ENCODE measurements around the gene BACE2.
"Not testable (repeated sequence)": the region's sequence is repeated elsewhere in the genome, so short reads cannot be mapped to it uniquely, and the experiment has no call there.

BACE2 gene

DNA sequence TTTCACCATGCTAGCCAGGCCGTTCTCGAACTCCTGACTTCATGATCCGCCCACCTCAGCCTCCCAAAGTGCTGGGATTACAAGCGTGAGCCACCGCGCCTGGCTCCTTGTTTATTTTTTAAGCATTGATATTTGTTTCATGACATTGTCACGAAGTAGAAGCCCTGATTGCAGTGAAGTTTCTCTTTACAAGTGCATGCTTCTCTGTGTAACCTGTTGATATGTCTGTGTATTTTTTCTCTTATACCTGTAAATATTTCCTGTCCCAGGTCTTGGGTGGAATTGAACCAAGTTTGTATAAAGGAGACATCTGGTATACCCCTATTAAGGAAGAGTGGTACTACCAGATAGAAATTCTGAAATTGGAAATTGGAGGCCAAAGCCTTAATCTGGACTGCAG, 75.1 kb downstream of the BACE2 start:
- DNase-seq = no peak

DNA sequence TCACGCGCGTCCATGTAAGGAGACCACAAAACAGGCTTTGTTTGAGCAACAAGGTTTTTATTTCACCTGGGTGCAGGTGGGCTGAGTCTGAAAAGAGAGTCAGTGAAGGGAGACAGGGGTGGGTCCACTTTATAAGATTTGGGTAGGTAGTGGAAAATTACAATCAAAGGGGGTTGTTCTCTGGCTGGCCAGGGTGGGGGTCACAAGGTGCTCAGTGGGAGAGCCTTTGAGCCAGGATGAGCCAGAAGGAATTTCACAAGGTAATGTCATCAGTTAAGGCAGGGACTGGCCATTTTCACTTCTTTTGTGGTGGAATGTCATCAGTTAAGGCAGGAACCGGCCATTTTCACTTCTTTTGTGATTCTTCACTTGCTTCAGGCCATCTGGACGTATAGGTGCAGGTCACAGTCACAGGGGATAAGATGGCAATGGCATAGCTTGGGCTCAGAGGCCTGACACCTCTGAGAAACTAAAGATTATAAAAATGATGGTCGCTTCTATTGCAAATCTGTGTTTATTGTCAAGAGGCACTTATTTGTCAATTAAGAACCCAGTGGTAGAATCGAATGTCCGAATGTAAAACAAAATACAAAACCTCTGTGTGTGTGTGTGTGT, 76.4 kb downstream of the BACE2 start:
- DNase-seq = not testable (repeated sequence)

DNA sequence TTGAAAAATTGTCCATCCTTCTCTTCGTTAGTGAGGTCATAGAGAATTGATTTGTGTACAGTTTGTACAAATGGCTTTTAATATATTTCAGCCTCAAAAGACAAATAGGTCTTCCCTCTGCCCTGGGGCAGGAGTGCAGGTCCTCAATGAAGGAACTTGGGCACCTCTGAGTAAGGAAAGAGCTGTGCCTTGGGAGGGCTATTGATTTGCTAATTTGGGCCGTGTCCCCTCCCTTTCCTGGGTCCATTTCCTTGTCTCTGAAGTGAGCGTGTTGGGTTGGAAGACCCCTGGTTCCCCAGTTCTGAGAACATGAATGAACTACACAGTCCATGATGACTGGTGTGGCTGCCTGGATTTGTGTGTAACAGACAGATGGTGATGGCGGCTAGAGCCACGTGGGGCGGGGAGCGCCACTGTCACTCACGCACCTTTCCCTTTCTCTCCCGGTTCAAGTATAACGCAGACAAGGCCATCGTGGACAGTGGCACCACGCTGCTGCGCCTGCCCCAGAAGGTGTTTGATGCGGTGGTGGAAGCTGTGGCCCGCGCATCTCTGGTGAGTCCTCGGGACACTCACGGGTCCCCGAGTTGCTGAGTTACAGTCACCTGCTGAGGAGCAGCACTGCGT, 77.7 kb downstream of the BACE2 start:
- no peak for DNase-seq

DNA sequence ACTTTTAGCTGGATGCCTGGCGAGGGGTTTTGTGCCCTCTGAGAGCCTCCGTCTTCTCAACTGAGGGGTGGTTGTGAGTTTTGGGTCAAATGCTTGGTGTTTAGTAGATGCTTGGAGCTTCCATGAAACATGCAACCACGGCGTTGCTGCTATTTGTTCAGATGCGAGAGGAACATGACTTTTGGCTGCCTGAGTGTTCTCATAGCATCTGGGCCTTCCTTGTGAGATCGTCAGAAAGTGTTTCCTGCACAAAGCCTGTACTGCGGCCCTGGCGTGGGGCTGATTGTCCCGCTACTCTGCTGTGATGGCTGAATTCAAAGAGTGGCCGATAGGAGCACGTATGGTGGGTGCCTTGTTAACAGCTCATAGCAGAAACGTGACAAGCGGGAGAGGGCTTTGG, 78.8 kb downstream of the BACE2 start:
- DNase-seq = no peak

DNA sequence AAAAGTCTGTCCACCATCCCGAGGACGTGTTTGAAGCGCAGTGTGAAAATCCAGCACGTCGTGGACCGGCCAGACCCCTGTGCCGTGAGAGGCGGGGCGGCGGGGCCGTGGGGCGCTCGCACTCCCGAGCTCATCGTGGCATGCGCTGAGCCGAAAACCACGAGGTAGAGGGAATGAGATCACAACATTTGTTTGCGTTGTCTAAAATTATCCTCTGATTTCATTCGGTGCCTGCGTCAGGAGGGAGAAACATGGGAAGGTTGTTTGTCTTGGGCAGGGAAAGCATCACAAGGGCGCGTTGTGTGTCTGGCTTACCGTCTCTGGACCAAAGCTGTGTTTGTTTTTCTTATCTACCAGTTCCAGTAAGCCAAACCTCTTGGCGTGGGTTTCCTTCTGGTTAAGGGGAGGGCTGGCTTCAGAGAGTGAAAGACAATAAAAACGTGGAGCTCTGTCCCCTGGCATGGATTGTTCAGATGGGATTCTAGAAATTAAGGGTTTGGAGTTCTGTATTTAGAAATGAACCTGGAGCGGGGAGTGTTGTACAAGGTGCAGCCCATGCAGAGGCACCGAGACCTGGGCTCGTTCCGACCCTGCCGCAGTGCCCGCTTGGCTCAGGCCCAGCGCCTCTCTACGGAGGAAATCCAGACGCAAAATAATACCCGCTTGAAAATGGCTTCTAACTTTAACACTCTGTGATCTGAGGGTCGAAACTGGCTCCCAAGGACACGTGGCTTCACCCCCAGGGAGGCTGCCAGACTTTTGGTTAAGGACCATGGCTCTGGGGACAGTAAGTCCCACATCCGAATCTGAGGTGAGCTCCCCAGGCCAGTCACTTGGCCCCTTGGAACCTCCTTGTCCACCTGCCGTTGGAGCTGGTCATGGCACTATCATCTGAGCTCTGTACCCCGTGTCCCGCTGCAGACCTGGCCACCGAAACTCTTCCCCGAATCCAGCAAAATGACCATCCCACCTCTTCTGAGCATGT, 79.9 kb downstream of the BACE2 start:
- DNase-seq = no peak

DNA sequence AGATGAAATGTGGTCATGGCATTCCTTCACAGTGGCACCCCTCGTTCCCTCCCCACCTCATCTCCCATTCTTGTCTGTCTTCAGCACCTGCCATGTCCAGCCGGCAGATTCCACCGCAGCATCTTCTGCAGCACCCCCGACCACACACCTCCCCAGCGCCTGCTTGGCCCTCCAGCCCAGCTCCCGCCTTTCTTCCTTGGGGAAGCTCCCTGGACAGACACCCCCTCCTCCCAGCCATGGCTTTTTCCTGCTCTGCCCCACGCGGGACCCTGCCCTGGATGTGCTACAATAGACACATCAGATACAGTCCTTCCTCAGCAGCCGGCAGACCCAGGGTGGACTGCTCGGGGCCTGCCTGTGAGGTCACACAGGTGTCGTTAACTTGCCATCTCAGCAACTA, 81.5 kb downstream of the BACE2 start:
- no peak for DNase-seq

DNA sequence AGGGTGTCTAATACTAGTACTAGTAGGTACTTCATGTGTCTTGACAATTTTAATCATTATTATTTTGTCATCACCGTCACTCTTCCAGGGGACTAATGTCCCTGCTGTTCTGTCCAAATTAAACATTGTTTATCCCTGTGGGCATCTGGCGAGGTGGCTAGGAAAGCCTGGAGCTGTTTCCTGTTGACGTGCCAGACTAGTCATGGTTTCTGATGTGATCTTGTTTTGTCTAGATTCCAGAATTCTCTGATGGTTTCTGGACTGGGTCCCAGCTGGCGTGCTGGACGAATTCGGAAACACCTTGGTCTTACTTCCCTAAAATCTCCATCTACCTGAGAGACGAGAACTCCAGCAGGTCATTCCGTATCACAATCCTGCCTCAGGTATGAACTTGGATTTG, 82.6 kb downstream of the BACE2 start:
- no peak for DNase-seq

DNA sequence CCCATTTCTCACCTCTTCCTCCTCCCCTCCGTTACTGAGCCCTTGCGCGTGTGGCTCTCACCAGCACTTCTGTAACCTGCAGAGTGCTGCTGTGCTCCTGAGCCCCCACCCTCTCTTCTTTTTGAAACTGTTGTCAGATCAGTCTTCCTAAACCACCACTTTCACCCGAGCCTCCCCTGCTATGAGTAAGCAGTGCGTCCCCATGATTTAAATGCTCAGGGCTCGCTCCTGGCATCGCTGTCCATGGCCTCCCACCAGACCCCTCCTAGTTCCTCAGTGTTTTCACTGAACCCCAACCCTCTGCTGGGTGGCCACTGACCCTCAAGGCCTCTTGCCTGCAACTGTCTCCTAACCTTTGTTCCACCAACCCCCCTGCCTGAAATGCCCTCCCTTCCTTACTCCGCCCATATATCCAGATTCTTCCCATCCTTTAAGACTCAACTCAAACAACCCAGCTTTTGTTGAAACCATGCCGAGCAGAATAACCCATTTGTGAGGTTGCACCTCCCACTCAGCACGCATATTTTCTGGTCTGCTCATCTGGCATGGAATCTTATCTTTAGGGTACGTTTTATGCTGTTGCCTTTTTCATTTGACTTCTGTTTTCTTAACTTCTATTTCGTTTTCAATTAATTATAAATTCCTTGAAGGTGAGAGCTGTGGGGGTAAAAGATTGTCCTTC, 84.1 kb downstream of the BACE2 start:
- DNase-seq = no peak

DNA sequence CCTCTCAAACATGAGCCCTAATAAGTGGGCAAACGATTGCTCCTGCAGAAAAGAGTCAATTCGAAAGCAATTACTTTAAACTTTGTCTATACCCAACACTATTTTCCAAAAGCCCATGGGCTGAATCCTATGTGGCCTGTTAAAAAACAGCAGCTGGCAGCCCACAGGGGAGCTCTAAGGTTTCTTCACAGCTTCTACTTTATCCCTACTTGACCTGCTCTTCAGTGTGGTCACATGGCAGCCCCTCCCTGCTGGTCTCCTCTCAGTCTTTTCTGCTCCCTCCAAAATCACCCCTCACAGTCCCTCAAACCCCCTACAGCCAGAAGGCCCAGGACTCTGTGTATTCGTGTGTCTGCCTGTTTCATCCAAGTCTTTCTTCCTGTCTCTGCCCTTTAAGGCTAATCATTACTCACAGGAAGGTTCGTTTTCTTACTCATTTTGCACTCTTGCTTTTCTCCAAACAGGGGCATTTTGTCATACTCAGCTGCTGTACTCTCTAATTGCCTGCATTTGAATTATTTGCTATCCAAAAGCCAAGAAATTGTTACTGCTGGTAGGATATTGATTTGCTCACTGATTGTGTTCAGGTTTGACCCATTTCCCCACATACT, 86.2 kb downstream of the BACE2 start:
- no peak for DNase-seq

DNA sequence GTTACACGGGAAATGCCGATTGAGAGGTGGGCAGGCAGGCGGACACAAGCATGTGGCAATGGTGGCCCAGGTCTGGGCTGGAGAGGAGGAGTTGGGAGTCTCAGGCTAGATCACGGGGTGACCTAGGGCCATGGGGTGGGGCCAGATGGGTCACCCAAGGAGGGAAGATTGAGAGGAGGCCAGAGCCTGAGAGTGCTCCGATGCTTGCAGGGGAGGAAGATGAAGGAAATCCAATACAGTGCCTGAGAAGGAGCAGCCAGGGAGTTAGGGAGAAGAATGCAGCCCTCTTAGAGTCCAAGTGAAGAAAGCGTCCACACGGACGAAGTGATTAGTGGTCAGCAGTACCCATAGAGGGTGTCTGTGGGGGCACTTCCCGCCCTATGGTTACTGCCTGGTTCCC, 87.2 kb downstream of the BACE2 start:
- no peak for DNase-seq

DNA sequence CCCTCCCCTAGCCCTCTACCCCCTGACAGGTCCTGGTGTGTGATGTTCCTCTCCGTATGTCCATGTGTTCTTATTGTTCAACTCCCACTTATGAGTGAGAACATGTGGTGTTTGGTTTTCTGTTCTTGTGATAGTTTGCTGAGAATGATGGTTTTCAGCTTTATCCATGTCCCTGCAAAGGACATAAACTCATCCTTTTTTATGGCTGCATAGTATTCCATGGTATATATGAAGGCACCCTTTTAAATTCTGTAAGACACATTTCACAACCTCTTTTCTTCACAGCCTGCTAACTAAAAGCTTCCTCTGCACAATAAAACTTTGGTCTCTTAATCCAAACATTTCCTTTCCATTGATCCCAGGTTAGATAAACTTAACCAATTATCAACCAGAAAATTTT, 88.3 kb downstream of the BACE2 start:
- not testable (repeated sequence) for DNase-seq

DNA sequence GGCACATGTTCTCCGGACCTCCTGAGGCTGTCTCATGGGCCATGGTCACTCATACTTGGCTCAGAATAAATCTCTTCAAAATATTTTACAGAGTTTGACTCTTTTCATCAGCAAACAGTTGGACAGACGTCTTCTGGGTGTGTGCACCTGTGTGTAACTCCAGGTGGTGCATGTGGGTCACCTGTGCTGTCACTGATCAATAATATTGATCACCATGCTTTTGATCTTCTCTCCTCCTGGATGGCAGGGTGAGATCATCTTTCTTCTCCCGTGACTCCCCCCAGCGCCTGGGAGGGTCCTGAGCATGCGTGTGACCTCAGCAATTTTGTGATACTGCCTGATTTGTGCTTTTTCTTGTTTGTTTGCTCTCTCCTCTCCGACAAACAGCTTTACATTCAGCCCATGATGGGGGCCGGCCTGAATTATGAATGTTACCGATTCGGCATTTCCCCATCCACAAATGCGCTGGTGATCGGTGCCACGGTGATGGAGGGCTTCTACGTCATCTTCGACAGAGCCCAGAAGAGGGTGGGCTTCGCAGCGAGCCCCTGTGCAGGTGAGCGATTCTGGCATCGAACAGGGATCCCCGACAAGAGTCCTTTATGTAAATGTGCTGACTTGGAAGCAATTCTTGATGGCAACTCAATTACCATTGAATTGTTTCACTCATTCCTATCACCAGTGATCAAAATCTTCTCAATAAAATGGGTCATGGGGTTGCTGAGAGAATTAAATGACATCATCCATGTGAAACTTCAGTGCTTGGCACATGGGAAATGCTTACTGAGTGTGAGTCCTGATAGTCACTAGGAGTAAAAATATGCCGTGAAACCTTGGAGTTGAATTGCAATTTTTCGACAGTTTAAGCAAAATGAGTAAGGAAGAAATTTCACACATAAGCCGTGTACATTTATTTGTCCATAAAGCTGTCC, 89.1 kb downstream of the BACE2 start:
- no peak for DNase-seq

DNA sequence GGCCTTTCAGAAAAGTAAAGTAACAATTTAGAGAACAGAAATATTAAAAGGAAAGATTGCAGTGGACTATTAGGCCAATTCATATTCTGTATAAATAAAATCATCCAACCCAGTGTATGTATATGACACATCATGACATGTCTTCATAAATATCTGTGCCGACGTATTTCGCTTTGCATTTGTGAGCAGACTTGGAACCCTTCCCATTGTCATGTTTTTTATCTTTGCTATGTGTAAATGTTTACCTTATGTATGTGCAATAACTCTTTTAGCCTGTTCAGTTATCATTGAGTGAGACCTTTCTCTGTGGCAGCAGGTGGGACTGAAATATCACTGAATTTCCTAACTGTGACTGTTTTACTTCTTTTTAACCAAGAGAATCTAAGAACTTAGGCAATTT, 90.7 kb downstream of the BACE2 start:
- no peak for DNase-seq

DNA sequence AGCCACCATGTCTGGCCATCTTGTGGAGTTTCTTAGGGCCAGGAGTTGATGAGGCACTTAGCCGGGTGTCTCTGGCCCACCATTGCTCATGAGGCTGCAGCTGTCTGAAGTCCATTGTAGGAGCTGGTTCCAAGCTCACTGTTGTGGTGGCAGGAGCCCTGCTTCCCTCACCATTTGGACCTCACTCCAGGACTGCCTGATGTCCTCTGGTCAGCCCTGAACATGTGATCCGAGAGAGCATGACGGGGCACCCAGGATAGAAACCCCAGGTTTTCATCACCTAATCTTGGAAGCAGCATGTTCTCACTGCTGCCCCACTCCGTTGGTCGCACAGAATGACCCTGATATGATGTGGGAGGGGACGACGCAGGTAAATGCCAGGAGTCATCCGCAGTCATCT, 92.5 kb downstream of the BACE2 start:
- no peak for DNase-seq

DNA sequence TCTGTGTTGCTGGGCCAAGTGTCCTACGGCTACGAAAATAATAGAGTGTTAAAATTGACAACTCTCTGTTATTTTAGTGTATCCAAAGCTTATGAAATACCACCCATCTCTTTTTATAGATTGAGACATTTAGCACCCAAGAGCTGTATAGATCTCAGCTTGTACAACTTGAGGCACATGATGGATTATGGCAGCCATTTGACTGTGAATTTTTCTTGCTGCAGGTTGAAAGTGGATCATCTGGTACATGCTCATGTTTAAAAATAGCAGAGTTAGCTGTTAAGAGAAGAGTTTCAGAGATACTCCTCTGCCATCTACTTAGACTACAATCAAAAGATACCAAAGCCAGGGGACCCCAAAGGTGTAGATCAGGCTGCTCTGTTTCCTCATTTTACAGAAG, 99.4 kb downstream of the BACE2 start:
- DNase-seq = no peak

DNA sequence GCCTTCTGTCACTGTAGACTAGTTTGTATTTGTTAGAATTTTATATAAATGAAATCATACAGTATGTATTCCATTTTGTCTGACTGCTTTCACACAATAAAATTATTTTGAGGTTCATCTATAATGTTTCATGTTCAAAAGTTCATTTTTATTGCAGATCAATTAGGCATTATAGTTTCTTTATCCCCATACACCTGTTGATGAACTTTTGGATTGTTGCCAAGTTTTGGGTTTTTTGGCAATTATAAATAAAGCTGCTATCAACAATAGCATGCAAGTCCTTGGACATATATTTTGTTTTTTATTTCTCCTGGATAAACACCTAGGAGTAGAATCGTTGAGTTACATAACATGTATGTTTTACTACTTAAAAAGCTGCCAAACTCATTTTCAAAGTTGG, 101.6 kb downstream of the BACE2 start:
- no peak for DNase-seq

DNA sequence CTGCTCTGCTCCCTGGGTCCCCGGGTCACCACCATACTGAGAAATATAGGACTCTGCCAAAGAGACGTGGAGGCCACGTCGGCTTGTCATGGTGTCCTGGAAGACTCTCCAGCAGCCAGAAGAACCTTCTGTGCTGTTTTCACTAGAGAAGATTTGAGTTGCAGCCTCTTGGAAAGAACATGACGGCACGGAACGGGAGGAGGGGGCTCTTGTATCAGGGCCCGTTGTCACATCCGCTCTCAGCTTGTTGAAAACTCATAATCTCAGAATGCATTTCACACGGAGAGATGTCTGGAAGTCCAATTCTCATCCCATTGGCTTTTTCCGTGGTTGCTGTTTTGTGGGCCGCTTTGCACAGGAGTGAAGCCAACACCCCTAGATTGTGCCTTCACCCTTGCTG, 109.2 kb downstream of the BACE2 start:
- DNase-seq = no peak

DNA sequence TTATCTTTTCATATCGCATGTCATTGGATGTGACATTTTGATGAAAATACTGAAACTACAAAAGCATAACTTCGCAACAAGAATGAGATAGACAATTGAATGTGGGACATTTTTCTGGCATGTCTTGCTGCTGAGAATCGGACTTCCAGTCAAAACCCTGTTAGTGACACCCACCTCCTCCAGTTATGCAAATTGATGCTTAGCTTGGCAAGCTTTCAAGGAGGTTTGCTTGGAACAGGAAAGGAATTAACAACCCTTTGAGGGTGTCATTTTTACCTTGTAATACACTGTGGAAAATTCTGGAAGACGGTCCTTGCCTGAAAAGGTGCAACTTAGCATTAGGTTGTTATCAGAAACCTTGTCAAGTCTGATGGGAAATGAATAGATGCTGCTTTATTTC, 109.9 kb downstream of the BACE2 start:
- no peak for DNase-seq

DNA sequence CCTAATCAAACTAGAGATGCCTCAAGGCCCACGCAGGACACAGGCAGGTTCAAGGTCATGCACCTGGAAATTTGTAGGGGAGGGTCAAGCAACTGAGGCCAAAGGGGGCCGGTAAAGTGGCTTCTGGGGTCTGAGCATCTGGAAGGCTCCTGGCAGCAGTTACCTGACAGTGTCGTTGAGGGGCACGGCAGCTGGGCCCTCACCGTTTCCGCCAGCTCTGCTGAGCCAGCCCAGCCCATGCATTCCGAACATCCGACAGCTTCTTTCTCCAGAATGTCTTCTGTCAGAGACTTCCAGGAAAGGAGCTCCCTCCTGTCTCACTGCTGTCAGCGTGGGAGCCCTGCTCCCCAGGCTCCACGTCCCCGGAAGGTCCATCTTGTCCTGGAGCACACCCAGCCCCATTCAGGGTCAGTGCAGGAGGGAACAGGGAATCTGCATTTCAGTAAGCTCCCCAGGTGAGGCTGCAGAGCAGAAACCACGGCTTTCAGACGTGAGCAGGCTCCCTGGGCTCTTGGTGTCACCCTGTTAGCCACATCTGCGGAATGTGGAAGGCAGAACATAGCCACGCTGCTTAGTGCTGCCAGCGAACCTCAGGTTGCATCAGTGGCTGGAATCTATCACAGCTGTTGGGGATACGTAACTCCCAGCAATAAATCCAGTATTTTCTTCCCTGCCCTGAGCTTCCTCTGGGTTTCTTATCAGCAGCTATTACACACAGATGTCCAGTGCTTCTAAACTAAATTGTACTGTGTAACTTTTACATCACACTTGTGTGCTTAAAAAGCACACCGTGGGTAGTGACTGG, 112.4 kb downstream of the BACE2 start:
- DNase-seq = no peak

DNA sequence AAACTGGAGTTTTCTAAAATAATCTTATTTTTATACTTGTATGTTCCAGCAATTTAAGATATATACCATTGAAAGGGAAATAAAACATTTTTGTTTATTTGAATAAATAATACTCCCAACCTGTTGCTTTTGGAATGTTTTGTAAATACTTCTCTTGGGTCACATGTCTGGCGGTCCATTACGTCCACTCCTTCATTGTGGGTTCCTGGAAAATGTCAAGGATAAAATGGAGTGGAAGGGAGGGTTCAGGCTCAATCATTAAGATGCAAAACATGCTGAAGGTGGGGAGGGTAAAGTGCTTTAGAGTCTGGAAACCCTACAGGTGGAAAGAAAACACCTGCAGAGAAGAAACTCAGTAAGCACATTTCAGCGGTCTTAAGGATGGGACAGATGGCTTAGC, 114.5 kb downstream of the BACE2 start:
- no peak for DNase-seq
